ENCODE data around the gene CPM. TPM values are rescaled to one million over a fixed set of nuclear protein-coding genes. Genes with fewer than 3 reads are reported as not detected.

The CPM gene
- polyA plus RNA-seq, 1 experiment, result 5.4 TPM

DNA sequence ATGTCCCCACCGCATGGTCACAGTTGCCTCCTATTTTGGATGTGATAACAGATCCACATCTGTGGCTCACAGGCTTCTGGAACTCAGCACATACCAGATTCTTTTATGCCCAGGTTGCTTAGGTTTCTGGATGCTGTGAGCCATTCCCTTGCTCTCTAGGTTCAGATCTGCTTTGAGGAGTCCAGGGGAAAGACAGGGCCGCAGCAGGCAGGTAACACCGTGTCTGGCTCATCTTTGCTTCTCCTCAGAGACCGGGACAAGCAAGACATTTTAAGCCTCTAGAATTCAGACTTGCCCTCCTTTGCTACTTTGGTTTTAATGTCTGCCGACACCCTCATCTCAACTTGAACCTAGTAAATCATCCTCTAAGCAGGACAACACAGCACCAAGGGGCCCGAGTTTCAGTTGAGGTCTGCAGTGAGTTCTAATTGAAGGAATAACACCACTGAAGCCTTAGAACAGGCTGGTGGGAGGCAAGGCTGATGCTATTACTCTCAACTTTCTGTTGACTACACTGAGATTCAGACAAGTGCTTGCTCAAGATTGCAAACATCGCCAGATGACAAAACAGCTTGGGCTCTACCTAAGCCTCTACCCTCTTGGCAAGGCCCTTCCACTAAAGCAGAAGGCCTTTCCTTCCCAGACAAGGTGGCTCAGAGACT lies 69.7 kb downstream of the CPM start:
- Histone ChIP-seq H3K9me3 (ENCODE audit: control insufficient read depth, insufficient read depth, low read length) (no peaks in the 10 kb centered on the region), H3K4me3 (ENCODE audit: low read depth, low read length) (no peak overlapping the region), H3K27me3 (ENCODE audit: control insufficient read depth, insufficient read depth, low read length) (no peaks in the 10 kb centered on the region), H3K27ac (ENCODE audit: low read depth, low read length) (no peak overlapping the region)
- ChIA-PET POLR2A (no interaction called here), CTCF (interaction anchor here (0.5 to 3.1 kb wide), 7 partner anchors 9 to 391 kb away, joined by 3 to 18 read pairs (median 4); no protein-coding TSS in a partner anchor)
- DNase-seq (ENCODE audit: low read depth, low spot score), result no peak
- TF ChIP-seq, protein P1, sequence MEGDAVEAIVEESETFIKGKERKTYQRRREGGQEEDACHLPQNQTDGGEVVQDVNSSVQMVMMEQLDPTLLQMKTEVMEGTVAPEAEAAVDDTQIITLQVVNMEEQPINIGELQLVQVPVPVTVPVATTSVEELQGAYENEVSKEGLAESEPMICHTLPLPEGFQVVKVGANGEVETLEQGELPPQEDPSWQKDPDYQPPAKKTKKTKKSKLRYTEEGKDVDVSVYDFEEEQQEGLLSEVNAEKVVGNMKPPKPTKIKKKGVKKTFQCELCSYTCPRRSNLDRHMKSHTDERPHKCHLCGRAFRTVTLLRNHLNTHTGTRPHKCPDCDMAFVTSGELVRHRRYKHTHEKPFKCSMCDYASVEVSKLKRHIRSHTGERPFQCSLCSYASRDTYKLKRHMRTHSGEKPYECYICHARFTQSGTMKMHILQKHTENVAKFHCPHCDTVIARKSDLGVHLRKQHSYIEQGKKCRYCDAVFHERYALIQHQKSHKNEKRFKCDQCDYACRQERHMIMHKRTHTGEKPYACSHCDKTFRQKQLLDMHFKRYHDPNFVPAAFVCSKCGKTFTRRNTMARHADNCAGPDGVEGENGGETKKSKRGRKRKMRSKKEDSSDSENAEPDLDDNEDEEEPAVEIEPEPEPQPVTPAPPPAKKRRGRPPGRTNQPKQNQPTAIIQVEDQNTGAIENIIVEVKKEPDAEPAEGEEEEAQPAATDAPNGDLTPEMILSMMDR (IDR thresholded peaks at IDR 0.05; ENCODE audit: low read depth, low read length), result no peak

DNA sequence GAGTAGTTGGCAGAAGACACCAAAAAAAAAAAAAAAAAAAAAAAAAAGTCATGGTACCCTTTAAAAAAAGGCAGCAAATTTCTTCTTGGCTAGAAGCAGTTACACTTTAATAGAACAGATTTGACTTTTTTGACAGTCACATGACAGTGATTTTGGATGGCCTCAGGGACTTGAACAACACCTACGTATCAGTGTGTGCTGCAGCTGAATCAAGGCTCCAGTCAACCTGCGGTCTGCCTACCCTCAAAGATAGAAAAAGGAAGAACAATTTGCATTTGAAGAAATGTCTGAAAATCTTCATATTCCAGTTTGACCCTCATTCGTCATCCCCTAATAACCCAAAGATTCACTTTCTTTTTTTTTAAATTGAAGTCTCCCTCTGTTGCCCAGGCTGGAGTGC lies 71.1 kb downstream of the CPM start:
- Histone ChIP-seq H3K9me3 (ENCODE audit: control insufficient read depth, insufficient read depth, low read length) (no peaks in the 10 kb centered on the region), H3K27ac (ENCODE audit: low read depth, low read length) (no peak overlapping the region), H3K4me3 (ENCODE audit: low read depth, low read length) (no peak overlapping the region), H3K27me3 (ENCODE audit: control insufficient read depth, insufficient read depth, low read length) (no peaks in the 10 kb centered on the region)
- TF ChIP-seq, protein P1 (IDR thresholded peaks at IDR 0.05; ENCODE audit: low read depth, low read length), result no peak
- POLR2A ChIA-PET, result interaction anchor here (0.6 kb wide), 2 partner anchors 10 to 12 kb away, joined by 5 to 7 read pairs; no protein-coding TSS in a partner anchor
- CTCF ChIA-PET, result interaction anchor here (0.9 to 3.1 kb wide), 6 partner anchors 7 to 295 kb away, joined by 3 to 18 read pairs (median 8); no protein-coding TSS in a partner anchor
- no peak for DNase-seq (ENCODE audit: low read depth, low spot score)

DNA sequence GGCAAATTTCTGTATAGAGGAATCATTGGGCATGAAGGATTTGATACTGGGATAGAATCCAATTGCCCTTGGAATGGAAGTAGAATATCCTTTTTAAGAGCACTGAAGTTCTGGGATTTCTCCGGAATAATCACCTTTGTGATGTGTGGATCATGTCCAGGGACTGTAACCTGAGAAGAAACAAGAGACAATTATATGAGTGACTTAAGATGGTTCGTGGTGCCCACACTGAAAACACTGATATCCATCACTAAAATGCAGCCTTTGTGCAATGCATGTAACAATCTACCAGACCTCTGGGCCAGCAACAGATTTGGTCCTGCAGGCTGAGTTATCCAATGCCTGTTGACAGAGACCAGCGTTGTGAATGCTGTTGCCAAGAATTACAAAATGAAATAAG lies 76.5 kb downstream of the CPM start:
- TF ChIP-seq, protein P1 (IDR thresholded peaks at IDR 0.05; ENCODE audit: low read depth, low read length), result no peak
- H3K27me3 ChIP-seq (ENCODE audit: control insufficient read depth, insufficient read depth, low read length), result no peaks in the 10 kb centered on the region
- H3K4me3 ChIP-seq (ENCODE audit: low read depth, low read length), result no peak overlapping the region
- no peak overlapping the region for H3K27ac ChIP-seq (ENCODE audit: low read depth, low read length)
- H3K9me3 ChIP-seq (ENCODE audit: control insufficient read depth, insufficient read depth, low read length), result no peaks in the 10 kb centered on the region
- DNase-seq (ENCODE audit: low read depth, low spot score), result no peak
- ChIA-PET POLR2A (no interaction called here), CTCF (interaction anchor here (0.7 kb wide), 1 partner anchor 205 kb away, joined by 3 read pairs; no protein-coding TSS in a partner anchor)

DNA sequence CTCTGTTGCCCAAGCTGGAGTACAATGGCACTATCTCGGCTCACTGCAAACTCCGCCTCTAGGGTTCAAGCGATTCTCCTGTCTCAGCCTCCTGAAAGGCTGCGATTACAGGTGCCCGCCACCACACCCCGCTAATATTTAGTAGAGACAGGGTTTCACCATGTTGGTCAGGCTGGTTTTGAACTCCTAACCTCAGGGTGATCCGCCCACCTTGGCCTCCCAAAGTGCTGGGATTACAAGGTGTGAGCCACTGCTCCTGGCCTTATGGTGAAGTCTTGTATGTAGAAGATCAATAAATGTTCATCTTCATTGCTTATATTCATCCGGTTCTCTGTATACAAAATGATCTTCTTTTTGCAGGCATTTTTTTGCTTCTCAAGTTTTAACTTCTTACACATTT lies 77.2 kb downstream of the CPM start:
- Histone ChIP-seq H3K27ac (ENCODE audit: low read depth, low read length) (no peak overlapping the region), H3K9me3 (ENCODE audit: control insufficient read depth, insufficient read depth, low read length) (no peaks in the 10 kb centered on the region), H3K4me3 (ENCODE audit: low read depth, low read length) (no peak overlapping the region), H3K27me3 (ENCODE audit: control insufficient read depth, insufficient read depth, low read length) (no peaks in the 10 kb centered on the region)
- ChIA-PET POLR2A (no interaction called here), CTCF (no interaction called here)
- no peak for DNase-seq (ENCODE audit: low read depth, low spot score)
- TF ChIP-seq, protein P1 (IDR thresholded peaks at IDR 0.05; ENCODE audit: low read depth, low read length), result no peak

DNA sequence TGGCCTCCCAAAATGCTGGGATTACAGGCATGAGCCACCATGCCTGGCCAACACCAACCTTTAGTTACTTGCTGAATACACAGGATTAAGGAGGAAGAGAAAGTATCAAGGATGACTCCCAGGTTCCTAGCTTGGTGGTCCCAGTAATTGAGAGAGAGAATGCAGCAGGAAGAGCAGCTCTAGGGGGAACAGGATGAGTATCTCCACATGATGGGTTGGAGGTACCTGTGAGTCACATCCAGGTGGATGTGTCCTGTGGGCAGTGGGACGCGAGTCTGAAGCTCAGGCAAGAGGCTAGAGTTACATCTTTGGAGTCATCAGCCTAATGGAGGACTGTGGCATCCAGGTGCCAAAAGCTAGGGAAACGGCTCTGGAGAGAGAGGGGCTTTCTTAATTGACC lies 77.9 kb downstream of the CPM start:
- H3K27me3 ChIP-seq (ENCODE audit: control insufficient read depth, insufficient read depth, low read length), result no peaks in the 10 kb centered on the region
- TF ChIP-seq, protein P1 (IDR thresholded peaks at IDR 0.05; ENCODE audit: low read depth, low read length), result no peak
- no peak for DNase-seq (ENCODE audit: low read depth, low spot score)
- H3K27ac ChIP-seq (ENCODE audit: low read depth, low read length), result no peak overlapping the region
- H3K9me3 ChIP-seq (ENCODE audit: control insufficient read depth, insufficient read depth, low read length), result no peaks in the 10 kb centered on the region
- POLR2A ChIA-PET, result no interaction called here
- CTCF ChIA-PET, result interaction anchor here (0.9 to 1.7 kb wide), 2 partner anchors 8 to 302 kb away, joined by 3 to 5 read pairs; no protein-coding TSS in a partner anchor
- H3K4me3 ChIP-seq (ENCODE audit: low read depth, low read length), result no peak overlapping the region
